Measurements from ENCODE around the gene HIBCH. TPM values are rescaled to one million over a fixed set of nuclear protein-coding genes. Genes with fewer than 3 reads are reported as not detected.

Gene HIBCH
- total and polyA plus RNA-seq, 2 of the 13 experiments (the other 11 are each of a cell fraction or from before 2014, with no cell fraction given): 18.8 to 49.5 TPM

DNA sequence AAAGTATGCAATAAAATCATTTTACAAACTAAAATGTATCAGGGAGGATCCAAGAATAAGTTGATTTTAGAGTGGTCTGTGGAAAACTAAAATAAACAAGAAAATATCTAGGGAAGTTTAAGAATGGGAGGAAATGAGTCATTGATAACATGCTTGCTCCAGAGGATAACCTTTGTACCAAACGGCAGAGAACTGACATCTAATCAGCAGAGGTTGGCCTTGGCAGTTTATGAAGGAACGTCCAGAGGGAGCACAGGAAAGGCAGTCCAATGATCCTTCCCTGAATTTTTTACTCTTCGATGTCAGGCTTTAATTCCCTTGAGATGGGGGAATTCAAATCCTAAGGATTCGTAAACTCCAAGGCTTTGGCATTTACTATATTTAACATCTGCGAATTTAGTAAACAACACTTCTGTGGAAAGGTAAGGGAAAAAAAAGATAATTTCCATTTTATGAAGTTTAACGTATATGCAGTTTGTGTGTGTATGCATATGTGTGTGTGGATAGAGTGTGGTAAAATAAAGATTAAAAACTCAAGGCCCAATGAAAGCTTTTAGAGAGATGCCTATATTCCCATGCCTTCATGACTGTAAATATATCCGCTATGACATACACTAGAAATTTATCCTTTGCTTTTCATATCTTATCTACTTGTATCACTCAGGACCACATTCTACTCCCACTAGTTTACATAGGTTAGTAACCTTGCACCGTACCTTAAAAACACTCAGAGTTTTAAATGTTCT lies 15.0 kb upstream of the HIBCH start (continued):
- TF ChIP-seq, protein P1, sequence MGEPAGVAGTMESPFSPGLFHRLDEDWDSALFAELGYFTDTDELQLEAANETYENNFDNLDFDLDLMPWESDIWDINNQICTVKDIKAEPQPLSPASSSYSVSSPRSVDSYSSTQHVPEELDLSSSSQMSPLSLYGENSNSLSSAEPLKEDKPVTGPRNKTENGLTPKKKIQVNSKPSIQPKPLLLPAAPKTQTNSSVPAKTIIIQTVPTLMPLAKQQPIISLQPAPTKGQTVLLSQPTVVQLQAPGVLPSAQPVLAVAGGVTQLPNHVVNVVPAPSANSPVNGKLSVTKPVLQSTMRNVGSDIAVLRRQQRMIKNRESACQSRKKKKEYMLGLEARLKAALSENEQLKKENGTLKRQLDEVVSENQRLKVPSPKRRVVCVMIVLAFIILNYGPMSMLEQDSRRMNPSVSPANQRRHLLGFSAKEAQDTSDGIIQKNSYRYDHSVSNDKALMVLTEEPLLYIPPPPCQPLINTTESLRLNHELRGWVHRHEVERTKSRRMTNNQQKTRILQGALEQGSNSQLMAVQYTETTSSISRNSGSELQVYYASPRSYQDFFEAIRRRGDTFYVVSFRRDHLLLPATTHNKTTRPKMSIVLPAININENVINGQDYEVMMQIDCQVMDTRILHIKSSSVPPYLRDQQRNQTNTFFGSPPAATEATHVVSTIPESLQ (CRISPR knock-in tag; conservative IDR thresholded peaks at IDR 0.05): 0 out of 2 replicates have a peak, but pooled peaks have one; percentile 83
- TF ChIP-seq XBP1 (CRISPR knock-in tag; IDR thresholded peaks at IDR 0.05): no peak
- TF ChIP-seq, protein P2, sequence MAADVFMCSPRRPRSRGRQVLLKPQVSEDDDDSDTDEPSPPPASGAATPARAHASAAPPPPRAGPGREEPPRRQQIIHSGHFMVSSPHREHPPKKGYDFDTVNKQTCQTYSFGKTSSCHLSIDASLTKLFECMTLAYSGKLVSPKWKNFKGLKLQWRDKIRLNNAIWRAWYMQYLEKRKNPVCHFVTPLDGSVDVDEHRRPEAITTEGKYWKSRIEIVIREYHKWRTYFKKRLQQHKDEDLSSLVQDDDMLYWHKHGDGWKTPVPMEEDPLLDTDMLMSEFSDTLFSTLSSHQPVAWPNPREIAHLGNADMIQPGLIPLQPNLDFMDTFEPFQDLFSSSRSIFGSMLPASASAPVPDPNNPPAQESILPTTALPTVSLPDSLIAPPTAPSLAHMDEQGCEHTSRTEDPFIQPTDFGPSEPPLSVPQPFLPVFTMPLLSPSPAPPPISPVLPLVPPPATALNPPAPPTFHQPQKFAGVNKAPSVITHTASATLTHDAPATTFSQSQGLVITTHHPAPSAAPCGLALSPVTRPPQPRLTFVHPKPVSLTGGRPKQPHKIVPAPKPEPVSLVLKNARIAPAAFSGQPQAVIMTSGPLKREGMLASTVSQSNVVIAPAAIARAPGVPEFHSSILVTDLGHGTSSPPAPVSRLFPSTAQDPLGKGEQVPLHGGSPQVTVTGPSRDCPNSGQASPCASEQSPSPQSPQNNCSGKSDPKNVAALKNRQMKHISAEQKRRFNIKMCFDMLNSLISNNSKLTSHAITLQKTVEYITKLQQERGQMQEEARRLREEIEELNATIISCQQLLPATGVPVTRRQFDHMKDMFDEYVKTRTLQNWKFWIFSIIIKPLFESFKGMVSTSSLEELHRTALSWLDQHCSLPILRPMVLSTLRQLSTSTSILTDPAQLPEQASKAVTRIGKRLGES (CRISPR knock-in tag; IDR thresholded peaks at IDR 0.05; ENCODE audit: borderline replicate concordance): no peak
- TF ChIP-seq SOX5 (CRISPR knock-in tag; IDR thresholded peaks at IDR 0.05; ENCODE audit: borderline replicate concordance): peak; percentile 92
- TF ChIP-seq SMAD9 (CRISPR knock-in tag; IDR thresholded peaks at IDR 0.05): no peak
- TF ChIP-seq TEAD3 (CRISPR knock-in tag; optimal IDR thresholded peaks at IDR 0.05; ENCODE audit: borderline replicate concordance): peak; percentile 88
- TF ChIP-seq TBP (CRISPR knock-in tag; IDR thresholded peaks at IDR 0.05): no peak
- TF ChIP-seq LCORL (IDR thresholded peaks at IDR 0.05): no peak
- TF ChIP-seq LCORL (CRISPR knock-in tag; IDR thresholded peaks at IDR 0.05): peak; percentile 69; the same call in 1 of the 2 replicates
- TF ChIP-seq, protein P3, sequence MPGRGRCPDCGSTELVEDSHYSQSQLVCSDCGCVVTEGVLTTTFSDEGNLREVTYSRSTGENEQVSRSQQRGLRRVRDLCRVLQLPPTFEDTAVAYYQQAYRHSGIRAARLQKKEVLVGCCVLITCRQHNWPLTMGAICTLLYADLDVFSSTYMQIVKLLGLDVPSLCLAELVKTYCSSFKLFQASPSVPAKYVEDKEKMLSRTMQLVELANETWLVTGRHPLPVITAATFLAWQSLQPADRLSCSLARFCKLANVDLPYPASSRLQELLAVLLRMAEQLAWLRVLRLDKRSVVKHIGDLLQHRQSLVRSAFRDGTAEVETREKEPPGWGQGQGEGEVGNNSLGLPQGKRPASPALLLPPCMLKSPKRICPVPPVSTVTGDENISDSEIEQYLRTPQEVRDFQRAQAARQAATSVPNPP (CRISPR knock-in tag; IDR thresholded peaks at IDR 0.05): no peak
- no peak for TF ChIP-seq TCF12 (IDR thresholded peaks at IDR 0.05)
- TF ChIP-seq TCF12 (CRISPR knock-in tag; IDR thresholded peaks at IDR 0.05): no peak
- no peak for TF ChIP-seq DNMT1 (CRISPR knock-in tag; IDR thresholded peaks at IDR 0.05)
- peak; percentile 54; the same call in 1 of the 2 replicates for TF ChIP-seq SMAD3 (CRISPR knock-in tag; IDR thresholded peaks at IDR 0.05)
- TF ChIP-seq, protein P4, sequence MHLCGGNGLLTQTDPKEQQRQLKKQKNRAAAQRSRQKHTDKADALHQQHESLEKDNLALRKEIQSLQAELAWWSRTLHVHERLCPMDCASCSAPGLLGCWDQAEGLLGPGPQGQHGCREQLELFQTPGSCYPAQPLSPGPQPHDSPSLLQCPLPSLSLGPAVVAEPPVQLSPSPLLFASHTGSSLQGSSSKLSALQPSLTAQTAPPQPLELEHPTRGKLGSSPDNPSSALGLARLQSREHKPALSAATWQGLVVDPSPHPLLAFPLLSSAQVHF (CRISPR knock-in tag; IDR thresholded peaks at IDR 0.05): no peak
- TF ChIP-seq ISX (CRISPR knock-in tag; conservative IDR thresholded peaks at IDR 0.05): no peak
- TF ChIP-seq, protein P5, sequence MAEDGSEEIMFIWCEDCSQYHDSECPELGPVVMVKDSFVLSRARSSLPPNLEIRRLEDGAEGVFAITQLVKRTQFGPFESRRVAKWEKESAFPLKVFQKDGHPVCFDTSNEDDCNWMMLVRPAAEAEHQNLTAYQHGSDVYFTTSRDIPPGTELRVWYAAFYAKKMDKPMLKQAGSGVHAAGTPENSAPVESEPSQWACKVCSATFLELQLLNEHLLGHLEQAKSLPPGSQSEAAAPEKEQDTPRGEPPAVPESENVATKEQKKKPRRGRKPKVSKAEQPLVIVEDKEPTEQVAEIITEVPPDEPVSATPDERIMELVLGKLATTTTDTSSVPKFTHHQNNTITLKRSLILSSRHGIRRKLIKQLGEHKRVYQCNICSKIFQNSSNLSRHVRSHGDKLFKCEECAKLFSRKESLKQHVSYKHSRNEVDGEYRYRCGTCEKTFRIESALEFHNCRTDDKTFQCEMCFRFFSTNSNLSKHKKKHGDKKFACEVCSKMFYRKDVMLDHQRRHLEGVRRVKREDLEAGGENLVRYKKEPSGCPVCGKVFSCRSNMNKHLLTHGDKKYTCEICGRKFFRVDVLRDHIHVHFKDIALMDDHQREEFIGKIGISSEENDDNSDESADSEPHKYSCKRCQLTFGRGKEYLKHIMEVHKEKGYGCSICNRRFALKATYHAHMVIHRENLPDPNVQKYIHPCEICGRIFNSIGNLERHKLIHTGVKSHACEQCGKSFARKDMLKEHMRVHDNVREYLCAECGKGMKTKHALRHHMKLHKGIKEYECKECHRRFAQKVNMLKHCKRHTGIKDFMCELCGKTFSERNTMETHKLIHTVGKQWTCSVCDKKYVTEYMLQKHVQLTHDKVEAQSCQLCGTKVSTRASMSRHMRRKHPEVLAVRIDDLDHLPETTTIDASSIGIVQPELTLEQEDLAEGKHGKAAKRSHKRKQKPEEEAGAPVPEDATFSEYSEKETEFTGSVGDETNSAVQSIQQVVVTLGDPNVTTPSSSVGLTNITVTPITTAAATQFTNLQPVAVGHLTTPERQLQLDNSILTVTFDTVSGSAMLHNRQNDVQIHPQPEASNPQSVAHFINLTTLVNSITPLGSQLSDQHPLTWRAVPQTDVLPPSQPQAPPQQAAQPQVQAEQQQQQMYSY (CRISPR knock-in tag; IDR thresholded peaks at IDR 0.05): no peak
- peak; percentile 94 for TF ChIP-seq KDM6A (CRISPR knock-in tag; IDR thresholded peaks at IDR 0.05; ENCODE audit: low read depth)
